Subcutaneous adipose tissue (tissue), 4 donors: Measurements from ENCODE around the gene CNST. TPM values are rescaled to one million over a fixed set of nuclear protein-coding genes. Genes with fewer than 3 reads are reported as not detected.

Source experiments
- total RNA-seq, 4 donors: library from RNA; depleted of rRNA; stranded (reverse); fragments of >200 nt; gene quantifications; one replicate each; pipeline ENCODE4 v1.1.0, GENCODE V29; 2016
- TF ChIP-seq, protein P1 (sequence below): fragments of 450-650 bp; IDR thresholded peaks from one replicate; pipeline ENCODE4 v1.5.1; 2016; ENCODE audit warnings: low read depth, mild to moderate bottlenecking, control low read depth, antibody characterized with exemption, moderate library complexity

CNST gene
- total RNA-seq, 4 donors from 2014 or later = 26.9 to 45.7 (median 30.9) TPM

GRCh38 chr1:246571953-246572352 lies 5.7 kb downstream of the CNST start:
- TF ChIP-seq, protein P1, sequence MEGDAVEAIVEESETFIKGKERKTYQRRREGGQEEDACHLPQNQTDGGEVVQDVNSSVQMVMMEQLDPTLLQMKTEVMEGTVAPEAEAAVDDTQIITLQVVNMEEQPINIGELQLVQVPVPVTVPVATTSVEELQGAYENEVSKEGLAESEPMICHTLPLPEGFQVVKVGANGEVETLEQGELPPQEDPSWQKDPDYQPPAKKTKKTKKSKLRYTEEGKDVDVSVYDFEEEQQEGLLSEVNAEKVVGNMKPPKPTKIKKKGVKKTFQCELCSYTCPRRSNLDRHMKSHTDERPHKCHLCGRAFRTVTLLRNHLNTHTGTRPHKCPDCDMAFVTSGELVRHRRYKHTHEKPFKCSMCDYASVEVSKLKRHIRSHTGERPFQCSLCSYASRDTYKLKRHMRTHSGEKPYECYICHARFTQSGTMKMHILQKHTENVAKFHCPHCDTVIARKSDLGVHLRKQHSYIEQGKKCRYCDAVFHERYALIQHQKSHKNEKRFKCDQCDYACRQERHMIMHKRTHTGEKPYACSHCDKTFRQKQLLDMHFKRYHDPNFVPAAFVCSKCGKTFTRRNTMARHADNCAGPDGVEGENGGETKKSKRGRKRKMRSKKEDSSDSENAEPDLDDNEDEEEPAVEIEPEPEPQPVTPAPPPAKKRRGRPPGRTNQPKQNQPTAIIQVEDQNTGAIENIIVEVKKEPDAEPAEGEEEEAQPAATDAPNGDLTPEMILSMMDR = no peak

DNA sequence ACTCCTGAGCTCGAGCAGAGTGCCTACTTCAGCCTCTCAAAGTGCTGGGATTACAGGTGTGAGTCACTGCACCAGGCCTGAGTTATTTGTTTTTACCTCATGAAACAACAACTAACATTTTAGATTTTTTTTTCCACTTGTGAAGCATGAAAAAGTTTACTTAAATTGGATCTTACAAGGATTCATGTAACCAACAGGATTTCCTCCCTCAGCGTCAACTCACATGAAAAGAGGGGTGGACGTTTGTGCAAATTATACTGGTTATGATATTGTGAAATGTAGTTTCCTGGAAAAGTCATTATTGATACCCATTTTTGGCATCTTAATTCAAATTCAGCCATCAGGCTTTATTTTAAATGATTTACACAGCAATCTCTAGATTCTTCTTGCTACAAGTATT lies 6.5 kb downstream of the CNST start:
- TF ChIP-seq, protein P1 = no peak

GRCh38 chr1:246573491-246573890 lies 7.2 kb downstream of the CNST start:
- TF ChIP-seq, protein P1 = no peak

DNA sequence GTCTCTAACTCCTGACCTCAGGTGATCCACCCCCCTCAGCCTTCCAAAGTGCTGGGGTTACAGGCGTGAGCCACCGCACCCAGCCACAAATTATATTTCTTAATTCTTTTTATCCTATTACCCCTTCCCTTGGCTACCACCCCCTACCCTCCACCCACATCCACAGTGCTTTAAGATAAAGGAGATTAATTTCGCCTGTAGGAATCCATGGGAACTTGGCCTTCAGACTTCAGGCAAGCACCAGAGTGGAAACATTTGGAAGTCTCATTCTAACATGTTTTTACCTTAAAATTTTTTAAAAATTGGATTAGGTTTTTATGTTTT lies 10.4 kb downstream of the CNST start:
- TF ChIP-seq, protein P1 = no peak

DNA sequence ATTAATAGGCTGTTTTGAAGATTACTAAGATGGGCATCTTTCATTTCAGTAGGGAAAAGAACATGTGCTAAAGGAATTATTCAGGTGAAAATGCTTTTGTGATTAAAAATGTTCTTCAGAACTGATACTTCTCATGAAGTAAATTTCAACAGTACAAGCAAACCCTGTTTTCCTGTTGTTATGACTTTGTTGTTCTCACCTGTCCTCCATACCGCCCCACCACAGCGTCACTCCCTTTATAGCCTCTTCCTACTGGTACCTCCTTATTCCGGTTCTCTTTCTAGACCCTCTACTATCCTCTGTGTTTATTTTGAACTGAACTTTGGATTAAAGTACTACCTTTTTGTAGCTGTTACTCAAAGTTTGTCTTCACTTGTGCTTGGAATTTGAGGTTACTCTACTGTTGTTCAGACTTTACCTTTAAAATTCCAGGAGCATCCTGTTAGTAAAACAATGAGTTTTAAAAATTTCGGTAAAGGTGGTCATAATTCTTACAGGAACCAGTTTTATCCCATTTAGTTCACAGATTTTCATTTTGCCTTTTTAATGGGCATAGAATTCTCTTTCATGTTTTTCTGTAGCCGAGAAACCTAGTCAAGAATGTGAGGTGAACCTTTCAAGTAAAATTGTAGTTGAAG lies 10.9 kb downstream of the CNST start:
- TF ChIP-seq, protein P1 = no peak

- TF ChIP-seq, protein P1 = no peak
These were observed 11.5 kb downstream of the CNST start for GRCh38 chr1:246577720-246578106.

DNA sequence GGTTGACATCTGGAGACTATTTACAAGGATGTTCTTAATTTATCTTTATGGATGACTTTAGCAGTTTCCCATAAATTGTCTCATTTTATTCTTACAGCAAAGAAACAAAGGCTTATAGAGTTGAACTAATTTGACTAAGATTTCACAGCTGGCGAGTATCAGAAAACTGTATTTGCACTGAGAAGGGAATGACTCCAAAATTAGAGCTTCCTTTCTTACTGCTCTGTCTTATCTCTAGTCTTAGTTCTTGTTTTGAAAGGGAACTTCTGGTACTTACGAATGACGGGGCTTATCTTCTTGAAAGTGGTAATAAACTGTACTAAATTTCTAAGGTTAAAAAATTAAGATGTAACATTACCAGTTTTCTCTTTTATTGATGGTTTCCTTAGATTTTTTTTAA lies 13.6 kb downstream of the CNST start:
- TF ChIP-seq, protein P1 = no peak
